ENCODE measurements around the gene ANTXRL. TPM values are rescaled to one million over a fixed set of nuclear protein-coding genes. Genes with fewer than 3 reads are reported as not detected.
"Not testable (repeated sequence)": the region's sequence is repeated elsewhere in the genome, so short reads cannot be mapped to it uniquely, and the experiment has no call there.

Gene ANTXRL
- polyA plus RNA-seq, 4 donors = not detected

- DNase-seq (ENCODE audit: low read depth in 4 of 4, low spot score in 3 of 4) = not testable (repeated sequence)
Observed at GRCh38 chr10:46271795-46272499, 14.8 kb upstream of the ANTXRL start.

- DNase-seq (ENCODE audit: low read depth in 4 of 4, low spot score in 3 of 4) = no peak
Observed at GRCh38 chr10:46272863-46273415, 13.9 kb upstream of the ANTXRL start.

GRCh38 chr10:46273506-46274477, 13.0 kb upstream of the ANTXRL start:
- DNase-seq (ENCODE audit: low read depth in 4 of 4, low spot score in 3 of 4) = no peak

- DNase-seq (ENCODE audit: low read depth in 4 of 4, low spot score in 3 of 4) = no peak
Observed at GRCh38 chr10:46277840-46278239, 9.0 kb upstream of the ANTXRL start.

- not testable (repeated sequence) for DNase-seq (ENCODE audit: low read depth in 4 of 4, low spot score in 3 of 4)
Observed at GRCh38 chr10:46282421-46282831, 4.4 kb upstream of the ANTXRL start.

GRCh38 chr10:46282842-46283574, 3.8 kb upstream of the ANTXRL start:
- DNase-seq (ENCODE audit: low read depth in 4 of 4, low spot score in 3 of 4) = peak; percentile 23 to 51 (median 42)

- no peak for DNase-seq (ENCODE audit: low read depth in 4 of 4, low spot score in 3 of 4)
Observed at GRCh38 chr10:46283580-46284285, 3.1 kb upstream of the ANTXRL start.

- DNase-seq (ENCODE audit: low read depth in 4 of 4, low spot score in 3 of 4) = peak; percentile 41 to 55 (median 44)
Observed at GRCh38 chr10:46284286-46285229, 2.2 kb upstream of the ANTXRL start.

- DNase-seq (ENCODE audit: low read depth in 4 of 4, low spot score in 3 of 4) = no peak
Observed at GRCh38 chr10:46285300-46285699, 1.5 kb upstream of the ANTXRL start.

- no peak for DNase-seq (ENCODE audit: low read depth in 4 of 4, low spot score in 3 of 4)
Observed at GRCh38 chr10:46285966-46286620, 704 bp upstream of the ANTXRL start.

- DNase-seq (ENCODE audit: low read depth in 4 of 4, low spot score in 3 of 4) = no peak
Observed at GRCh38 chr10:46287846-46288477, 1.2 kb downstream of the ANTXRL start.

GRCh38 chr10:46288601-46289206, 1.9 kb downstream of the ANTXRL start:
- DNase-seq (ENCODE audit: low read depth in 4 of 4, low spot score in 3 of 4) = no peak

- no peak for DNase-seq (ENCODE audit: low read depth in 4 of 4, low spot score in 3 of 4)
Observed at GRCh38 chr10:46289209-46289810, 2.5 kb downstream of the ANTXRL start.

GRCh38 chr10:46290101-46290886, 3.5 kb downstream of the ANTXRL start:
- DNase-seq (ENCODE audit: low read depth in 4 of 4, low spot score in 3 of 4) = no peak

GRCh38 chr10:46291817-46292572, 5.2 kb downstream of the ANTXRL start:
- no peak for DNase-seq (ENCODE audit: low read depth in 4 of 4, low spot score in 3 of 4)

Data from left renal pelvis (tissue), 4 donors.